KBM-7 (cell line): ENCODE data around the gene COMT.

Experiments
- DNase-seq: peaks from one replicate; pipeline ENCODE4 v3.0.0-alpha.2; 2015
- in situ Hi-C: fragments of 300-500 bp; cut with MboI; formaldehyde crosslinking; loops from 2 replicates; pipeline ENCODE4 v1.14.3; 2020; ENCODE audit warnings: low sequenced_read_pairs, low pct_unique_long_range_greater_than_20kb, mixed read lengths

COMT gene

GRCh38 chr22:19941365-19942082 lies at the start of gene COMT, which contains the start of gene TXNRD2:
Gene COMT (plus strand): TSS chr22:19941772. CDS start chr22:19962527, 20,755 bp downstream.
Gene TXNRD2 (minus strand): TSS chr22:19941818. CDS start chr22:19941803, 15 bp downstream.
- peak; percentile 51 for DNase-seq
- in situ Hi-C loops, result no loop called here

DNA sequence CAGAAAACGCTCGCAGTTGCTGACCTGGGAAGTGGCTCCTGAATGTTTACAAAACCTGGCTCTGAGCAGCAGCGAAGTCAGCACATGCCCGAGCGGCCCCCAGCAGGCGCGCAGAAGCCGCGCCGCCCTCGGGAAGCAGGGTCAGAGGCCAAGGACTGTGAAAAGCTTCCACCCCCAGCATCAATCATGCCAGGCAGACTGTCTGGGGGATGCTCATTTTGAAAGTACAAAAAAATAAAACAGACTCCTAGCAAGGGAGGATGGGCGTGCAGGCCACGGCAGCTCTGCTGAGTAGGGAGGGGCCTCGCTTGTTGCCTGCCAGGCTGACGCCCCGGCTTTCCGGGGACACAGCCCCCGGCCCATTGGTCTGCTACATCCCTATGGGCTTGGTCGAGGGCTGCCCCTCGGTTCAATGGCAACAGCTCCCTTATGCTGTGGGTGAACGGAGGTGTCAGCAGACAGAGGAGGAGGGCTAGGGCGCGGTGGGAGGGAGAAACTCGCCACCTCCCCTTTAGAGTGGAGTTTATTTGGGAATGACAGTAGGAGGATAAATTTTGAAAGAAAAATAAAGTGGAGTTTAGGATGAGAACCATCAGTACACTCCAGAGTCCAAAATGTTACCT lies 49.2 kb upstream of the COMT start:
- DNase-seq, result peak; percentile 70
- in situ Hi-C loops, result no loop called here

- DNase-seq, result no peak
- in situ Hi-C loops, result no loop called here
Measured at GRCh38 chr22:19892925-19893324, 48.6 kb upstream of the COMT start.

DNA sequence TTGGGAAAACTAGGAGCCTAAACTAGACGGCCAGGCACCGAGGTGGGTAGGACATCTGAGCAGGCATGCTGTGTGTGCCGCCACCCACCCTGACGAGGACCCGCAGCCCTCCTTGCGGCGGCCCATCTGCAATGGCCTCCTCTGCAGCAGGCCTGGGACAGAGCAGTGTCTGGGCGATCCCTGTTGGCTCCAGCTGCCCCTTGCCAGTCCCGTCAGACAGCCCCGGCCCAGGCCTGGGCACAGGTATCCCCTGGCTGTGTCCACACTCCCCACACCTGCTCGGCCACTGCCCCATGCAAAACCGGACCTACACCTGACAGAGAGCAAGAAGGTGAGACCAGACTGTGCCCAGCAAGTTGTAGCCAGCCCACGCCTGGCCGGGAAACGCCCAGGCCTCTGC lies 48.2 kb upstream of the COMT start:
- DNase-seq, result no peak
- in situ Hi-C loops, result no loop called here

GRCh38 chr22:19895160-19895849 lies 46.3 kb upstream of the COMT start:
- in situ Hi-C loops, result no loop called here
- no peak for DNase-seq

DNA sequence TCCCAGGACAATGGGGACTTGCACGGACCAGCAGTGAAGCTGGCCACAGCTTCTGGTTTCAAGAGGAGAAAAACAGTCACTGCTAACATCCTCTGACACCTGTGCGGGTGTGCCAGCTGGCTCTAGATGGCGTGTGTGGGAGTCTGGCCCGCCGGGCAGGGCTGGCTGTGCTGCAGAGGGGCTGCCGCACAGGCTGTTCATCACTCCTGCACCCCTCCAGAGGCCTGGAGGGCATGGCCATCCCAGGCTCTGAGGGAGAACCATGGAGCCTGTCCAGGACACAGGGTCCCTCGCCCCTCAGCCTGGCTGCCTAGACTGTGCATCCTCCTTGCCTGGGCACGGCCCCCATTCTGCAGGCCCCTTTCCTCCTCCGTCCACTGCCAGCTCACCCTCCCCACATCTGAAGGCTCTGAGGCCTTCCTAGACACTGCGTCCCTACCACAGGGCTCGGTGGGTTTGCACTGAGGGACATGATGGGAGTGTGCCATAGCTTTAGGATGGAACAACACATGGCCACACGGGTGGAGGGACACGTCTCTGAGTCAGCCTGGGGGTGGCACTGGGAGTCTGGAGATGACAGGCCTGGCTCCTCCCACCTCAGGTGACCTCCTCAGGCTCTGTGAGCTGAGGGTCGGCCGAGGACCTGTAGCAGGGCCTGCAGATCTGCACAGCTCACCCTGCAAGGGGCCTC lies 44.8 kb upstream of the COMT start:
- in situ Hi-C loops, result no loop called here
- no peak for DNase-seq

GRCh38 chr22:19897726-19898125 lies 43.8 kb upstream of the COMT start:
- in situ Hi-C loops, result no loop called here
- DNase-seq, result no peak

DNA sequence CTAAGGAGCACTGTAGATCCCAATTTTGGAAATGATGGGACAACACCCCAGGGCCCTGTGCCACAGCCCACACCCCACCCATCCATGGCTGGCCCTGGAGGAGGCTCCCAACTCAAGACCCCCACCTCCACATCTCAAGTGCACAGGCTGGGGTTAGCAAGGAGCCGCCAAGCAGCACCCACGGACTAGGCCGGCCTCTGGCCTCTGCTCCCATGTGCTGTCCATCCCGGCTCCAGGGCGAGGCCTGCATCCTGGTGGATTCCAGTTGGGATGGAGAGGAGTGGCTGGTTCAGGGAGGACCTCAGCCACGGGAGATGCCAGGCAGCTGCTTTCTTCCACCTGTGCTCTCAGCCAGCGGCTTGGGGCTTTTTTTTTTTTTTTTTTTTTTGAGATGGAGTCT lies 43.4 kb upstream of the COMT start:
- in situ Hi-C loops, result no loop called here
- no peak for DNase-seq

DNA sequence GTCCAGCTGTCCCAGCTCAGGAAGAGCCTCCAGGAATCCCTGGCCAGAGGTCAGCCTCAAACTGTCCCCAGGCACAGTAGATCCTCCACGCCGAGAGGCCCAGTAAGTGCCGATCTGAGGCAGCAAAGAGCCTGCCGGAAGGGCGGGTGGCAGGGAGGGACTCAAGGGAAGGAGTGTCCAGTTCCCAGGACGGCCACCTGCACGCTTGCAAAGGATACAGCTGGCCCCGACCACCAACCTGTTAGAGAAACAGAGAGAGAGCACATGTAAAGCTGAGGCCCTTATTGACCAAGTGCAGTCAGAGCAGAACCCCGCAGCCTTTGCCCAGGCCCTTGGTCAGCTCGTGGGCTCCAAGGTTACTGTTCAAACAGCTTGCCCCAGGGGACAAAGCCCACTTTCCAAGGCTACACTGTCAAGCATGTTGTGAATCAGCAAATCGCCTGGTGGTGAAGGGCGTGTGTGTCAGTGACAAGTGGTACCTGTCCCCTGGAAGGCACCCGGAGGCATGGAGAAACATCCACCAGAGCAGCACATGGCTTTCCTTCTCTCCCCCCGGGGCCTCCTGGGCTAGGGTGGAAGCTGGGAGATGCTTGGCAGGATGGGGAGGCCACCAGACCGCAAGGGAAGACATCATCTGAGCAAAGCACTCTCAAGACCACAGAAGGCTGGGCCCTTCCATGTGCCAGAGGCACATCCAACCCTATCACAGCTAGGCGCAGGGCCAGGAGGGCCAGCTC lies 42.6 kb upstream of the COMT start:
- in situ Hi-C loops, result no loop called here
- no peak for DNase-seq

DNA sequence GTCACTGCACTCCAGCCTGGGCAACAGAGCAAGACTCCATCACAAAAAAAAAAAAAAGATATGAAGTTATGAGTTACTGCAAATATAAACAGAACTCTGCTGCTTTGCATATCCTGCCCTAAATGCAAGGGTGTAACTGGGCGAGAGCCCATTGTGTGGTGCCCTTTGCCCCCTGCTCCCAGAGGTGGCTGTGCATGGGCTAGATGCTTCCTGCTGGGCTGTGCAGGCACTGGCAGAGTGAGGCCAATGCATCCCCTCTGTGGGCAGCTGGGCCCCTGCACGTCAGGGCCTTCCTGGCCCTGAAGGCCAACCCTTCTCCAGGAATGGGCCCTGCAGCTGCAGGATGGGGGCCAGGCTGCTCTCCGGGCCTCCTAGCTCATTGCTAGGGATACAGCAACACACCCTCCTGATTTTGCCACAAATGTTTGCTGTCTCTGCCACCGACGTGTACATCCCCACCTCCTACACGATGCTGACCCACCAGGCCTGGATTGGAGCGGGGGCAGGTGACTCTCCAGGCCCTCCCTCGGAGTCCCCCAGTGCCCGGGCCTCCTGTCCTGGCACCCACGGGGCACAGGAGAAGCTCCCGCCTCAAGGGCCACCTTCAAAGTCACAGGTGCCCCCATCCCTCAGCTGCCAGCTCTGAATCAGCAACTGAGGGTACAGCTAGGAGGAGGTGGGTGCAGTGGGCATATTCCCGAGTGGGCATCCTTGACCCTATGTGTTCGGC lies 40.7 kb upstream of the COMT start:
- no peak for DNase-seq
- in situ Hi-C loops, result loop anchor here (25.0 kb wide), 1 partner anchor 111 kb away; the partner anchor contains the start of genes ARVCF and TANGO2

- DNase-seq, result no peak
- in situ Hi-C loops, result loop anchor here (25.0 kb wide), 1 partner anchor 111 kb away; the partner anchor contains the start of genes ARVCF and TANGO2
Measured at GRCh38 chr22:19901577-19902244, 39.9 kb upstream of the COMT start.

GRCh38 chr22:19902245-19902715 lies 39.3 kb upstream of the COMT start:
- no peak for DNase-seq

GRCh38 chr22:19903031-19903430 lies 38.5 kb upstream of the COMT start:
- DNase-seq, result no peak
- in situ Hi-C loops, result loop anchor here (25.0 kb wide), 1 partner anchor 109 kb away; the partner anchor contains the start of genes ARVCF and TANGO2

More at GRCh38 chr22:19902245-19902715, 39.3 kb upstream of the COMT start:
- in situ Hi-C loops, result loop anchor here (25.0 kb wide), 1 partner anchor 110 kb away; the partner anchor contains the start of genes ARVCF and TANGO2

- DNase-seq, result no peak
- in situ Hi-C loops, result loop anchor here (25.0 kb wide), 1 partner anchor 109 kb away; the partner anchor contains the start of genes ARVCF and TANGO2
Measured at GRCh38 chr22:19903513-19903912, 38.1 kb upstream of the COMT start.

DNA sequence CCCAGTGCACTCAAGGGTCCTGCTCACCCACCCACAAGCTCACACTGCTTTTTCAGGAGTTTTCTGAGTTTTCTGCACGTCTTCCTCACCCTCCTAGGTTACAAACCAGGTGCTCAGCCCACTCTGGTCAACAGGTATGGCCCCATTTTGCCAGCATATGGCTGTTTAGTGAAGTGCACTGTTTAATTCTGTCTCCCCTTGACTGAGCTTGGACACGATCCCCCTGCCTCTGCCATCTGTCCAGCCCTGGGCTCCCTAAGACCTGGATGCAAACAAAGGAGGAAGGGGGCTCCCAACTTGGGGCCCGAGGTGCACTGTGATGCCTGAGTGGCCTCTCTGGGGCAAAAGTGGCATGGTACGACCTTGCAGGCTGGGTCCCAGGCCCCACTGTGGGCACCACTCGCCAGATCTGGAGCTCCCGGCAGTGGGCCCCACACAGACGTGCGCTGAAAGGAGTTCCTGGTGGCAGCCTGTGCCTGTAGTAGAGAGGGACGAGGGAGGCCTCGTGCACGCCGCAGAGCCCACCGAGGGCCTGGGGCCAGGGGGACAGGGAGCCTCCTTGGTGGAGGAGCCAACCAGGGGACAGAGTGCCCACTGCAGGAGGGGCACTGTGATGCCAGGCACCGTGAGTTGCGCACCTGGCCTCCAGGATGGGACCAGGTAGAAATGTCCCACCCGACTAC lies 37.3 kb upstream of the COMT start:
- in situ Hi-C loops, result loop anchor here (25.0 kb wide), 1 partner anchor 108 kb away; the partner anchor contains the start of genes ARVCF and TANGO2

DNA sequence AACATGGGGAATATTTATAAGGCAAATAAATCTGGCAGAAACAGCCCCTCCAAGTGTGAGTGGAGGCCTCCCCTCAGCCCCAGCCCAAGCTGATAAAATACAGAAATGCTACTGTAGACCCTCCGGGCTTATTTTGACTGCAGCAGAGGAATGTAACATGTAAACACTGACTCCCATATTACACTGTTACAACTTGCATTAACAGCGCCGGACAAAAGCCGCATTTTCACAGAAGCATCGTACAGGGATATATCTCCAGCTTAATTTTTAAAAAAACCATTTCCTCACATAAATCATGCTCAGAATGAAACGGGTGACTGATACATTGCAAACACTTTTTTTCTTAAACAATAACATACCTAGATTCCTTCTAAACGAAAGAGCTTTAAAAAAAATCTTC lies 36.6 kb upstream of the COMT start:
- in situ Hi-C loops, result loop anchor here (25.0 kb wide), 1 partner anchor 107 kb away; the partner anchor contains the start of genes ARVCF and TANGO2
- no peak for DNase-seq

More for the DNA sequence above, 37.3 kb upstream of the COMT start:
- DNase-seq, result no peak
